Large intestine (tissue), 3 donors: ENCODE measurements around the gene EPHA7. TPM values are rescaled to one million over a fixed set of nuclear protein-coding genes. Genes with fewer than 3 reads are reported as not detected.

Experiments
- DNase-seq, 2 donors: peaks; one replicate each; pipeline versions ENCODE4 v3.0.0 to v3.0.0-alpha.2; 2013
- H3K27ac ChIP-seq: one replicate; pipeline ENCODE4 v1.5.1; 2013; ENCODE audit warnings: low read length
- H3K27me3 ChIP-seq: 2 replicates; pipeline ENCODE4 v1.6.1; 2013; ENCODE audit warnings: low read length; ENCODE audit not compliant: control insufficient read depth, insufficient read depth
- H3K36me3 ChIP-seq: 2 replicates; pipeline ENCODE4 v1.6.1; 2013; ENCODE audit warnings: low read length; ENCODE audit not compliant: control insufficient read depth, insufficient read depth
- H3K4me1 ChIP-seq: one replicate; pipeline ENCODE4 v1.6.1; 2013; ENCODE audit warnings: low read length; ENCODE audit not compliant: control insufficient read depth, insufficient read depth
- H3K4me3 ChIP-seq: one replicate; pipeline ENCODE4 v1.5.1; 2013; ENCODE audit warnings: low read length
- H3K9me3 ChIP-seq: one replicate; pipeline ENCODE4 v1.6.1; 2013; ENCODE audit warnings: mild to moderate bottlenecking, low read depth, low read length, moderate library complexity; ENCODE audit not compliant: control insufficient read depth
- WGBS: methylation state at CpG from one replicate; pipeline ENCODE4 v1.1.5; 2013; ENCODE audit warnings: low lambda C conversion rate; ENCODE audit not compliant: insufficient coverage; 5-methylcytosine and 5-hydroxymethylcytosine counted together
- polyA plus RNA-seq: library from polyadenylated mRNA; unstranded; fragments of 120-200 nt; gene quantifications from one replicate; pipeline ENCODE4 v1.2.1, GENCODE V29; 2013

The EPHA7 gene
- polyA plus RNA-seq, 1 donor = 6.5 TPM

- H3K27me3 ChIP-seq = no peaks in the 10 kb centered on the region
- no peak overlapping the region for H3K27ac ChIP-seq
- H3K4me3 ChIP-seq = no peak overlapping the region
- no peak for DNase-seq
- no peaks in the 10 kb centered on the region for H3K9me3 ChIP-seq
- H3K36me3 ChIP-seq = no peaks in the 10 kb centered on the region
- H3K4me1 ChIP-seq = no peaks in the 10 kb centered on the region
- WGBS = no CpG with 5 or more reads among the region's 3 CpGs
Observed at GRCh38 chr6:93300661-93301060, 118.7 kb downstream of the EPHA7 start.

GRCh38 chr6:93299622-93300021, 119.7 kb downstream of the EPHA7 start:
- Histone ChIP-seq H3K27ac (no peak overlapping the region), H3K36me3 (no peaks in the 10 kb centered on the region), H3K9me3 (no peaks in the 10 kb centered on the region), H3K4me1 (no peaks in the 10 kb centered on the region), H3K27me3 (no peaks in the 10 kb centered on the region), H3K4me3 (no peak overlapping the region)
- DNase-seq = no peak
- WGBS = 83% methylated on average over 2 of the region's 3 CpGs

- DNase-seq = no peak
- H3K9me3 ChIP-seq = no peaks in the 10 kb centered on the region
- no peak overlapping the region for H3K4me3 ChIP-seq
Observed at GRCh38 chr6:93295631-93296030, 123.7 kb downstream of the EPHA7 start.

GRCh38 chr6:93294879-93295278, 124.5 kb downstream of the EPHA7 start:
- WGBS = 27% methylated on average over 1 of the region's 2 CpGs

More at GRCh38 chr6:93295631-93296030, 123.7 kb downstream of the EPHA7 start:
- no peaks in the 10 kb centered on the region for H3K4me1 ChIP-seq
- H3K27ac ChIP-seq = no peak overlapping the region
- H3K27me3 ChIP-seq = no peaks in the 10 kb centered on the region
- H3K36me3 ChIP-seq = no peaks in the 10 kb centered on the region

GRCh38 chr6:93293872-93294271, 125.5 kb downstream of the EPHA7 start:
- Histone ChIP-seq H3K27me3 (no peaks in the 10 kb centered on the region), H3K27ac (no peak overlapping the region), H3K4me1 (no peaks in the 10 kb centered on the region), H3K9me3 (no peaks in the 10 kb centered on the region), H3K36me3 (no peaks in the 10 kb centered on the region), H3K4me3 (no peak overlapping the region)
- DNase-seq = no peak
- WGBS = 79% methylated on average over 3 of the region's 6 CpGs

More at GRCh38 chr6:93294879-93295278, 124.5 kb downstream of the EPHA7 start:
- Histone ChIP-seq H3K9me3 (no peaks in the 10 kb centered on the region), H3K27me3 (no peaks in the 10 kb centered on the region), H3K36me3 (no peaks in the 10 kb centered on the region), H3K4me1 (no peaks in the 10 kb centered on the region), H3K27ac (no peak overlapping the region), H3K4me3 (no peak overlapping the region)
- no peak for DNase-seq

- Histone ChIP-seq H3K27ac (no peak overlapping the region), H3K27me3 (no peaks in the 10 kb centered on the region), H3K9me3 (no peaks in the 10 kb centered on the region), H3K4me1 (no peaks in the 10 kb centered on the region), H3K4me3 (no peak overlapping the region), H3K36me3 (no peaks in the 10 kb centered on the region)
- no peak for DNase-seq
- WGBS = no CpG with 5 or more reads among the region's 4 CpGs
Observed at GRCh38 chr6:93293460-93293859, 125.9 kb downstream of the EPHA7 start.

- no peaks in the 10 kb centered on the region for H3K27me3 ChIP-seq
- no peak overlapping the region for H3K27ac ChIP-seq
- no peak for DNase-seq
- peaks cover 6% of the 10 kb centered on the region for H3K9me3 ChIP-seq
- WGBS = no CpG with 5 or more reads among the region's 28 CpGs
- H3K4me3 ChIP-seq = no peak overlapping the region
- no peaks in the 10 kb centered on the region for H3K36me3 ChIP-seq
- no peaks in the 10 kb centered on the region for H3K4me1 ChIP-seq
Observed at GRCh38 chr6:93282521-93283031, 136.8 kb downstream of the EPHA7 start.

GRCh38 chr6:93278241-93278640, 141.1 kb downstream of the EPHA7 start:
- Histone ChIP-seq H3K36me3 (no peaks in the 10 kb centered on the region), H3K4me3 (no peak overlapping the region), H3K27me3 (no peaks in the 10 kb centered on the region), H3K27ac (no peak overlapping the region), H3K4me1 (no peaks in the 10 kb centered on the region), H3K9me3 (peaks cover 6% of the 10 kb centered on the region)
- no peak for DNase-seq

GRCh38 chr6:93272896-93273295, 146.5 kb downstream of the EPHA7 start:
- H3K27me3 ChIP-seq = no peaks in the 10 kb centered on the region
- H3K27ac ChIP-seq = no peak overlapping the region
- no CpG with 5 or more reads among the region's 2 CpGs for WGBS
- no peaks in the 10 kb centered on the region for H3K4me1 ChIP-seq
- DNase-seq = no peak
- no peaks in the 10 kb centered on the region for H3K36me3 ChIP-seq
- H3K9me3 ChIP-seq = no peaks in the 10 kb centered on the region
- no peak overlapping the region for H3K4me3 ChIP-seq

- H3K4me1 ChIP-seq = no peaks in the 10 kb centered on the region
- WGBS = 100% methylated on average over 1 of the region's 4 CpGs
- no peak for DNase-seq
- H3K9me3 ChIP-seq = no peaks in the 10 kb centered on the region
- no peaks in the 10 kb centered on the region for H3K36me3 ChIP-seq
- no peaks in the 10 kb centered on the region for H3K27me3 ChIP-seq
- no peak overlapping the region for H3K4me3 ChIP-seq
- H3K27ac ChIP-seq = no peak overlapping the region
Observed at GRCh38 chr6:93272211-93272610, 147.1 kb downstream of the EPHA7 start.

GRCh38 chr6:93266116-93266817, 153.1 kb downstream of the EPHA7 start:
- no peaks in the 10 kb centered on the region for H3K36me3 ChIP-seq
- H3K27ac ChIP-seq = no peak overlapping the region
- DNase-seq = no peak
- WGBS = 60% methylated on average over 1 of the region's 3 CpGs
- H3K4me1 ChIP-seq = no peaks in the 10 kb centered on the region
- H3K4me3 ChIP-seq = no peak overlapping the region
- no peaks in the 10 kb centered on the region for H3K9me3 ChIP-seq
- no peaks in the 10 kb centered on the region for H3K27me3 ChIP-seq
